Anterior cingulate cortex (tissue), 58 donors: ENCODE results near the gene MVB12B.
"Not testable (repeated sequence)": the region's sequence is repeated elsewhere in the genome, so short reads cannot be mapped to it uniquely, and the experiment has no call there.

Experiments
- DNase-seq, 58 donors: peaks; one replicate each; lab custom pipeline; 2025; lab: John Stamatoyannopoulos, UW

MVB12B gene

DNA sequence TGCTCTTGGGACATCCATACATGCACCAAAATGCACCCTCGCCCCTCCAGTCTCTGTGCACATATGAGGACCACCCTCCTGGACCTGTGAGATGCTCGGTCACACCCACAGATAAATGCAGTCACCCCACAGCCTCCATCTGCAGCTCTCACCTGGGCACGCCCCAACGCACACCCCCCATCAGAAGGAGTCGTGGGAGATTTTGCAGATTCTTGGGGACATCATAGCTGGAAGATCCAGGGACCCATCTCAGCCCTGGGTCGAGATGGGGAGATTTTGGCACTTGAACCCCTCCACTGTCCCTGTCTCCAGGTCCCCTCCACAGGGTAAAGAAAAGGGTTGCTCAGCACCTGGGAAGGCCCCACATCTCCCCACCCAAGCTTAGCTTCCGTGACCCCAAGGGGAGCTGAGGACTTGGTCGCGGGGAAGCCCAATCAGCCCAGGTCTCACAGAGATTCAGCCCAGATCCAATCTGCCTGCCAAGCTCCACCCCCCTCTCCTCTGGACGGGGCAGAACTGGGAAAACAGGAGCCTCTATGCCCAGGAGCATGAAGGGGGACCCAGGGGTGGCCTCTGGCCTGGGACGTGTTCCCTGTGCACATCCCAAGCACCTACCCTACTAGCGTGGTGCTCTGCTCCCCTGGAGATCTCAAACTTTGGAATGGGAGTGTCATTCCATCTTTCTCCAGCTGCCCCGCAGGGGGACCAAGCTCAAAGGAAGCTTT is 197.9 kb downstream of the MVB12B start:
- DNase-seq: no peak

DNA sequence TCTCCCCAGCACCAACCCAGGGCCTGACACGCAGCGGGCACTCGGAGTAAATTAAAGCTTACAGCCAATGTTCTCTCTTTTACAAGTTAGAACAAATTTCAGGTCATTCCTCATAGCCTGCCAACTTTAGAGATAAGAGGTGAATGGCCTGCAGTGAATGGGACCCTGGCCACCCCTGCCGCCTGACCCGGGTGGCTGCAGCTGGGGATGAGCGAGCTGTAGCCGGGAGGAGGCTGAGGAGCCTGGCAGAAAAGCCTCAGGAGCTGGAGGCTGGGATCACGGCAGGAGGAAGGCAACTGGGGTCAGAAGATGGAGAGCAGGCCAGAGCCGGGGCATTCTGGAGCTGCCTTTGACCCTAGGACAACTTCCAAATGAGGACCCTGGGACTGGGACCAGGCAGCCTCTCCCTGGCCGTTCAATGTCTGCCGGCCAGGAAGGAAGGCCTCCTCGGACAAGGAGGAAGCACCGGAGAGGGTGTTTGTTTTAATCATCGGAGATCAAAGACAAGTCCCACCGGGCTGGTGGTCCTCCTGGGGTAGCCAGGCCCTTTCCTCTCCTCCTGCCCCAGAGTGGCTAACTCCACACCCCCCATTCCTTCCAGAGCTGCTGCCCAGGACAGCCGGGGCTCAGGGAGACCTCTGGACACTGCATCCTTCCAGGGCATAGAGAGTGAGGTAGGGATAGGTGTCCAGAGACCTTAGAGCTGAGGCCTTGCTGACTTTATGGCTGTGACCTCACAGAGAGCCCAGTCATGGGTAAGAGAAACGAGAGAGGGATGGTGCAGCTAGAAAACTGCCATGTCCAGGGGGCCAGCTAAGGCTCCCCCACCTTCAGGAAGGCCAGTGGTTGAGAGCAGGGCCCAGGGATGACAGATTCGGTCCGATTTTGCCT is 199.8 kb downstream of the MVB12B start:
- no peak for DNase-seq

DNA sequence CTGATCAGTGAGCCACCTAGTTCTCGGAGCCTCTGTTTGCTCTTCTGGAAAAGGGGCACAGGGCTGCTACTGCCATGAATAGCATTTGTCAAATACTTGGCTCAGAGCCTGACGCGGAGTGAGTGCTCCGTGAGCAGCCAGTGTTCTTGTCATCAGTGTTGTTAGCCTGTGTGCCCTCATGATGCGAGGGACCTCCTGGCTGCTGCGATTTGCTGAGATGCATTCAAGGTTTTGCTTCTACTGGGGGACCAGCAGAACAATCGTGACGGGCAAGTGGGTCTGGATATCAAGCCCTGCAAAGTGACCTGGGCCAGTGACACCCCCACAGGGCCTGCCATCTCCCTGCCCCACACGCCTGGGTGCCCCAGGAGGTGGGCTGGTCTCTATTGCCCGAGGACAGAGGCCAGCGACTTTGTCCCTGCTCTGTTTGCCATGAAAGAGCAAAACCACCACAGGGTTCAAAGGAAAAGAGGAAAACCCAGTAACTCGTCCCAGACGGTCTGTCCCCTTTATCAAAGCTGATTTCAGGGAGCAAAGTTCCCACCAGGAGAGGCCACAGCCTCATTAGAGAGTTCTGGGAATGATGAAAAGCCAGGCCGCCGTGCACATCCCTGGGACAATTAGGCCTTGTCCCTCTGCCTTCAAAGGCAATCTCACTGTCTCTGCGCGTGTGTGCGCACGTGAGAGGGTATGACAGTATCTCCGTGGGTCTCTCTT is 200.6 kb downstream of the MVB12B start:
- no peak for DNase-seq

DNA sequence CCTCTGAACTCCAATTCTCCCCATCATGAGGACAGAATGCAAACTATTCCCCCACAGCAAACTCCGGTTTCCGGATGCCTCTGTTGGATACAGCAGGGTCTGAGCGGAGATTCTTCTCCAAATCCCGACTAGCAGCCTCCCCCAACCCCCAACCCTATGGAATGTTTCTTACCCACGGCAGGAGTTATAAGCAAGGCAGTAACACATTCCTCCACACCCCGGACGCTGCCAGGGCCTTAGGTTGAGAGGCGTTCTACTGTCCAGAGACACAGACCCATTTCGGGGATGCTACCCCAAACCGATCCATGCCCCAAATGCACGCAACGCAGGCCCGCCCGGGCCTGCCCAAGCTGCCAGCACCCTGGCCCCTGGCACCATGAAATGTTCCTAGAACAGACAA is 201.5 kb downstream of the MVB12B start:
- DNase-seq: no peak

DNA sequence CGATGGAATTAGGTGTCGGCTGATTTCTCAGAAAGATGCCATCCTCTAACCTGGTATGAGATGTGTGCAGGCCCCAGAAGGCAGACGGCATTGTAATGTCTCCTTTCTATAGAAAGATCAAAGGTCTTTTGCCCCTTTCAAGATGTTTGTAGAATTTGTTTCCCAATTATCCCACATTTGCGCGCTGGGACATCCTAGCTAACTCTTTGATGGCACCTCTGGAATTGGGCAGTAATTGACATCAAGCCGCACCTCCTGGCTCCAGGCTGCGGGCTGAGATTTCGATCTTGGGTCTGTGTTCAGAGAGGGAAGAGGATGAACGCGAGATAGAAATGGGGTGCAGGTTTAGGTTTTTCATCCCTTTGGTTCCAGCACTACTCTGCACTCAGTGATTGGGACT is 202.3 kb downstream of the MVB12B start:
- DNase-seq: no peak

DNA sequence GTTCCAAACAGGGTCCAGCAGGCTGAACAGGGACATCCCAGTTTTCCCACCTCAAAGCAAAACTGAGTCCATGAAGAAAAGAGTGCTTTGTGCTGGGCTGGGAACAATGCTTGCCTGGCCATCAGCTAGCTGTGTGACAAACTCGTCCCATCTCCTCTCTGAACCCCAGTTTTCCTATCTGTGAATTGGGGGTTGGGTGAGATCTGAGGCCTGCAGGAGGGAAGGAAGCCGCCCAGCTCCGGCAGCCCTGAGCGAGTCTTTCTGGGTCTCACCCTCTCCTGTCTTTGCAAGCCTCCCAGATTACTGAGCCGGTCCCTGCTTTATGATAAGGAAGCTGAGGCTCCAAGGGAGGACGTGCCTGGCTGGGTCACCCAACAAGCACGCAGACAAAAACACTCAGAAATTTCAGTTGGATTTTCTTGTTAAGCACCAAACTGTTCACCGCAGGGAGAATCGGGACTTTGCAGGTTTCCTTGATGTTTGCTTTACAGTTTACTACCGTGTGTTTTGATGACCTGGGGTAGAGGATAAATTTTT is 204.5 kb downstream of the MVB12B start:
- no peak for DNase-seq

DNA sequence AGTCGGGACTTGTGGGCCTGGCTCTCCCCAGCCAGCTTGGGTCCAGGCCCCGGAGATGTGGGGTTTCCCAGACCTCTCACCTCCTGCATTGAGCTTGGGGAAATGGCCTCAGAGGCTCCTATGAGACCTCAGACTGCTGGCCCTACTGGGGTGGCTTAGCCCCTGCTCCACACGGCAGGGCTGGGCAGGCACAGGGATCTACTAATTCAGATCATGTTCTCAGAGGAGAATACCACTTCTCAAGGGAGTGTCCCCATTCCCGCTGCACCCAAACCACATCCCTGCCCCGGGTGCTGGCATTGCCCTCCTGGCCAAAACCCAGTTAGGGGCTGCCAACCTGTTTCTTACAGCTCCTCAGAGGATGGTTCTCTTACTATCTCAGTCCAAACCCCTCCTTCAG is 205.0 kb downstream of the MVB12B start:
- DNase-seq: no peak

DNA sequence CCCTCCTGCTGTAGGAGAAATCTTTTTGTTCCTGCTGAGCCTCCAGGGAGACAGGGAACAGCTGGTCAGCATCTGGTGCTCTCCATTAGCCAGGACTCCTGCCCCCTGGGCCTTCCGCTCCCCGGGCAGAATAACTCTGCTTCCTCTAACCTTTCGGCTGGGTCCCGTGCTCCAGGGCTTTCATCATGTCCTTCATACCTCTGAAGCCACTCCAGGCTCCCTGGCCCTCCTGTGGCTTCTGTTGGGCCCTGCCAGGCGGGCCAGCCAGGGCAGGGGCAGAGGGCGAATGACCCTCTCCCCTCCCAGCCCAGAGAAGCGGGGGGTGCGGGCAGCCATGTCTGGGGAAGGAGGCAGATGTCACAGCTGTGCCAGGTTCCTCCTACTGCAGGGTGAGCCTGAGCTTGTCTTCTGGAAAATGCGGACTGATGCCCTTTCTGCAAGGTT is 205.4 kb downstream of the MVB12B start:
- DNase-seq: no peak

DNA sequence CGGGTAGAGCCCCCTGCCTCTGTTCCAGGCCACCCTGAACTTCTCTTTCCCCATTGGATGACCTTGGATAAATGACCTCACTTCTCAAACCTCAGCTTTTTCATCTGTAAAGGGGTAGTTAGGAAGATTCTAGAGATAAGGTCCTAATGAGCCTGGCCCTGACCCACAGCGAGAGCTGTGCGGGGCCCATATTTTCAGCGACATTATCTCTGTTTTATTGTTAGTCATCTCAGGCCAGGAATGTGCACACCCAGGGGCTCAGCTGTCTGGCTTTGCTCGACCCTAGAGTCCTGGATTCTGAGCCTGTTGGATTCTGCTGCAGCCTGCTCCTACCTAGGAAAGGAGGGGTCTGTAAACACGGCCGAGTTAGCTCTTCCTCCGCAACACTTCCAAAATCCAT is 205.9 kb downstream of the MVB12B start:
- no peak for DNase-seq

DNA sequence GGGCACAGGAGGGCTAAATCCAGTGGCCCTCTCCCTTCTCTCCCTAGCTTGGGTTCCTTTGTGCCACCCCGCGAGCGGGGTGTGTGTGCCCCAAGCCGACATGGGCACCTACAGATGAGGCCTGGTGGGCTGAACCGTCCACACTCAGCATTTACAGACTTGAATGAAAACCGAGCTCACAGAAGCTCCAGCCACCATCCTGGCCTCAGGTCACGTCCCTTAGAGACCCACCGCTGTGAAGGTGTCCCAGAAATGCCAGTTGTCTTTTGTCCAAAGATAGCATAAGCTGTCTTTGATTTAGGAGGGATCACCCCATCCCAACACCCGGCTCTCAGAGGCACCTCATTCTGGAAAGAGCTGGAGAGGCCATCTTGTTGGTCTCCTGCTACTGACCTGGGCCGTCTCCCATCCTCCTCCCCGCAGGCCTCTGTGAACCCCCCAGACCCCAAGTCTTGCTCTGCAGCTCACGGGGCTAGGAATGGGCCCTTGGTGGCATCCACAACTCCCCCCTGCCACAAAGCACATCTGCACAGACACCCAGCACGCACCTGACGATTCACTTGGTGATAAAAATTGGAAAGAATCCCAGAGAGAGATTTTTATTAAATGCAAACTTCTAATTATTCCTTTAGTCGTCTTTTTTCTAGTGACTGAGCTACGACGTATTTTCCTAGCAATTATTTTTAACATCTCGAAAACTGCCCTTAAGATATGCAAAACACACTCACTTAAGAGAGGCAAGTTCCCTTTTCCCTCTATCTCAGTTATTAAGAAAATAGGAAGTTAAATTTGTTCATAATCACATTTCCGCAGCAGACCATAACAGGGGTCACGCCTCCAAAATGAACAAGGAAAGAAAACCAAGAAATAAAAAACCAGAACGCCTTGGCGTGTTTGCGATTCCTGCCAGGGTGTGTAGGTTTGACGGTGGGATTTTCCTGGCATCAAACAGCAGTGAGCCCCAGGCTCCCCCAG is 206.6 kb downstream of the MVB12B start:
- DNase-seq: no peak

DNA sequence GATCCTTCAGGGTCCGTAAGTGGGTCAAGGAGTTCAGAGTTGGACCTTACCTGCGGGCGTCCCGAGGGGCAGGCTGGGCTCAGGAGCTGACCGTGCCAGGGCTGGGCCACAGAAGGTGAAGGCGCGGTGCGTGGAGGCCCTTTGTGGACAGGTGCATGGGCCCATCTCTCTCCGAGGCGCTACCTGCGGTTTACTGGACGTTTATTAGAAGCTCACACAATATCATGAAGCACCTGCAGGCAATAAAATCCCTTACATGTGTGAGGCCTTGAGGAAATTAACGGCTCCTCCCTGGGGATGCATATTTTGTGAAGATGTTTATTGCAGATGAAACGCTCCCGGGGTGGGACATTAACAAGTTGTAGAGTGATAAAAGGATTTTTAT is 207.3 kb downstream of the MVB12B start:
- DNase-seq: no peak

DNA sequence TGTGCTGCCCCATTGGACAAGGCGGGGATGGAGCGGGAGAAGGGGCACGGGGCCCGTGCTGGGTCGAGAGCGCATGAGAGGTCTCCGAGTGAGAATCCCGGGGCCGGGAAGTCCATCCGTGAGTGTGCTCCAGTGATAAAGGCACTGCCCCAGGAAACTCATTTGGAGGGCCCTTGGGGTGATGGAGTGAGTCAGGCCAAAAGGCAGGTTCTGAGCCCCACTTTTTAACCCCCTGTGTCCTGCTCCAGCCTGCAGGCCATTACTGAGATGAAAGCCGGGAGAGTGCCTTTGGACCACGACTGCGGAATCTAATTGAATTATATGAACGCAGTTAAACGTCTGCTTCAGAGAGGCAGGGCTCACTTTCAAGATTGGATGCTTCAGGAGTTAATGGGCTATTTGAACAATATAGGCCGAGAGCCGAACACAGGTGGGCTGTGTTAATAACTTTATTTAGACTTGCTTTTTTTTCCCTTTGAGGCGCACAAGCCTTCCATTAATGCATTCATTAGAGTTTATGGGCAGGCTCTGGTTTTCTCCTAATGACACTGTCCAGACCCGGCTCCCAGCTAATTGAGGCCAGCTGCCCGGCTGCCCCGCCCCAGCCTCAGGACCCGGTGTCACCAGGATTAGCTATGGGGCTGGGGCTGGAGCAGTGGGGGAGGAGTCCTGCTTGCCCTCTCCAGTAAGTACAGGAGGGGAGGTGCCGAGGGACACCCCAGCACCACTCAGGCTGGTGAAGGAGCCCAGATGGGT is 208.0 kb downstream of the MVB12B start:
- no peak for DNase-seq

DNA sequence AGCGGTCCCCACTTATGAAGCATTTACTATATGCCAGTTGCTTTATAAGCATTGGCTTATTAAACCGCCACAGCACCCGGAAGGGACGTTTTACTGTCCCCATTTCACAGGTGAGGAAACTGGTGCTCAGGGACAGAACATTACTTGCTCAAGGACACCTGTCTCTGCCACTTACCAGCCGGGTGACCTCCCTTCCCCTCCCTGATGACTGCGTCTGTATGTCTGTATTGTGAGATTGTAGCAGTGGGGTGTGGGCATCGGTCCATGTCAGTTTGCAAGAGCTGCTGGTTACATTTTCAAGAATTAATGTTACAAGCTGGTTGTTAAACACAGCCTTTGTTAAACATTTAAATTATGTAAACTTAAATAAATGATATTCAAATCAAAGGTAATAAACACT is 209.5 kb downstream of the MVB12B start:
- no peak for DNase-seq

DNA sequence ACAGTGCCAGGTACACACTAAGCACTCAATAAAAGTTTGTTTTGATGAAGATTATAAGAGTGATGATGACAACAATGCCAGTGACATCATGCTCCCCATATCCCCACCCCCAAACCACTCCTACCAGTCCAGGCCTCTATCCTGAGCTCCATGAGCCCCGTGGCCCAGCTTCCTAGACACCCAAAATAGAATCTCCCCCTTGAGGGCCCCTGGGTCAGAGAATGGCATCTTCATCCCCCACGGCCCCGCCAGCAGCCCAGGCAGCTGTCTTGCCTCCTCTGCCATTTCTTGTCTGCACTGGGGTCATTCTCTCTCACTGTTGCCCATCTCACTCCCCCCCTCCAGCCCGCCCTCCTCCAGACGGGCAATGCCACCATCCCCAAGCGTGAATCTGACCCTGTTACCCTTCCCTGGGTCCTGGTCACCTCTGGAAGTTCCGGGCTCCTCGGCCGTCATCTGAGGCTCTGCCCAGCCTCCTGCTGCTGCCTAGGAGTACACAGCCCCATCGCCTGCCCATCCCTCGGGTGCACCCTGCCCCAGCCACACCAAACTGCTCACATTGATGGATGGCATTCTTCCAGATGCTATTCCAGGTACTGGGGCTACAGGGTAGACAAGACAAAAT is 210.3 kb downstream of the MVB12B start:
- no peak for DNase-seq

DNA sequence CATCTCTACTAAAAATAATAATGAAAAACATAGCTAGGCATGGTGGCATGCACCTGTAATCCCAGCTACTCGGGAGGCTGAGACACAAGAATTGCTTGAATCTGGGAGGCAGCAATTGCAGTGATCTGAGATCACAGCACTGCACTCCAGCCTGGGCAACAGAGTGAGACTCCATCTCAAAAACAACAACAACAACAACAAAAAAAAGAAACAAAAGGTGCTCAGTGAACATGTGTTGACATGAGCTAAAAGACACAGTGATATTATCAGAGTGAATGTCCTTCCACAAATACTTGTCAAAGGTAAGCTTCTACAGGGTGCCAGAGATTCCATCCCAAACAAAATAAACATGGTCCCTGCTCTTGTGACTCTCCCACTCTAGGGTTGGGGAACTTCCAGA is 211.9 kb downstream of the MVB12B start:
- DNase-seq: no peak

DNA sequence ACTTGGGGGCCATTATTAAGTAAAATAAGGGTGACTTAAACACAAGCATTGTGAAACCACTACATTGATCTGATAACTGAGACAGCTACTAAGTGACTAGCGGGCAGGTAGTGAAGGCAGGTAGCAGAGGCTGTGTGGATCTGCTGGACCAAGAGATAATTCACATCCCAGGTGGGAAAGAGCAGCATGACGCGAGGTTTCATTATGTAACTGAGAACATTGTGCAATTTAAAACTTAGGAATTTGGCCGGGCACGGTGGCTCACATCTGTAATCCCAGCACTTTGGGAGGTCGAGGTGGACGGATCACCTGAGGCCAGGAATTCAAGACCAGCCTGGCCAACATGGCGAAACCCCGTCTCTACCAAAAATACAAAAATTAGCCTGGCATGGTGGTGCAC is 213.8 kb downstream of the MVB12B start:
- DNase-seq: not testable (repeated sequence)

DNA sequence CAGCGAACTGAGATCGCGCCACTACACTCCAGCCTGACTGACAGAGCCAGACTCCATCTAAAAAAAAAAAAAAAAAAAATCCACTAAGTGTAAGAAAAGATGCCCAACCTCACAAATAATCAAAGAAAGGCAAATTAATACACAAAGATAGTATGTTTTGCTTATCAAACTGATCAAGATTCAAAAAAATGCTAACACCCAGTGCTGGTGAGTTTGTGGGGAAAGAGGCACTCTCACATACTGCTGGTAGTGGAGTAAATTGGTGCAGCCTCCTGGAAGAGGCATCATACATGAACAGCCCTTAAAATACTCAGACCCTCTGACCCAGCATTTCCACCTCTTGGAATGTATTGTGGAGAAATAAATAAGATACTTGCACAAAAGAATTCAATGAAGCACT is 216.9 kb downstream of the MVB12B start:
- no peak for DNase-seq

DNA sequence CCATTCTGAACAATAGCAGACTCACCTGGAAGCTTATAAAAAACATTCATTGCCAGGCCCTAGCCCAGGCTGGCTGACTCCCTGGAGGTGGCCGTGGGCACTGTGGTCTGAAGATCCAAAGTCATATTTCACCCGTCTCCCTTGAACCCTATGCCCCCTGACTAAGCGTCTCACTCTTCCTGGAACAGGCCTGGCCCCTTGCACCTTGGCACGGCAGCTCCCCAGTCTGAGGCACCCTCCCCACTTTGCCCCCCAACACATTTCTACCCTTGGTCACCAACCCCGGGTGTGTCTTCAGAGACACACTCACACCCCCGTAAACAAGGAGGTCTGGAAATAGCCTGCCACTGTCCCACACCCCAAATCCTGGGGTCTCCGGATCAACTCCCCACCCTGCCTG is 218.5 kb downstream of the MVB12B start:
- DNase-seq: no peak

DNA sequence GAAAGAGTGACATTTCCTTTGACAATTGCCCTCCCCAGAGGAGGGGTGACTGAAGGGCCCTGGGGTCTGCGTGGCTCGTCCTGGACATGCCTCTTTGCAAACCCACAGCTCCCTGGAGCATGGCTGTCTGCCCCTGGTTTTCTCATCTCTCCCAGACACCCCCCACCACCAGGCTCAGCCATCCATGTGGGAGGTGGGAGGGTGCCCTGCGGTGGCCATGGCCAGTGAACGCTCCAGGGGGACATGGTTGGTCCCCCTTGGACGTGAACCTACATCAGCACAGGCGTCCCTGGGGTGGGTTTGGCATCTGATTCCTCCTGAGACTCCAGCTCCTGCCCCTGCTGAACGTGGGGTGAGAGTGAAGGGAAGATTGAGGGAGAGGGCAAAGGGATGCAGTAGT is 219.4 kb downstream of the MVB12B start:
- no peak for DNase-seq
